ENCODE results near the gene PACRG. TPM values are rescaled to one million over a fixed set of nuclear protein-coding genes. Genes with fewer than 3 reads are reported as not detected.

PACRG gene
- total RNA-seq, 1 experiment from 2014 or later, result not detected

DNA sequence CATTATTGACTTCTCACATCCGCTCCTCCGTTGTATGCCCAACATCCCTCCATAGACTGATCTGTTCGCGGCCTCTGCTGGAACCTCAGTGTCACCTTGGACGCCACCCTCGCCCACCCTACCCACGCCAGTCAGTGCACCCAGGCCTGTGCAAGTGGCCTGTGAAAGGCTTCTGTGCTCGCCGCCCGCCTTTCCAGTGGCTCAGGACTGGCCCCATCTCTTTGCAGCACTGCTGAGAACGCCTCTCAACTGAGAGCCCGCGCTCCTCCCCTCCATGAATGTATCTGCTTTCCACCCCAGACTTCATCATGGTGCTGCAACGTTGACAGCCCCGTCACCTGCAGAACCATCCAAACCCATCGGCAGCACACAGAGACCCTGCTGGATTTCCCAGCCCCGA is 459.4 kb downstream of the PACRG start:
- no peaks in the 10 kb centered on the region for H3K36me3 ChIP-seq (ENCODE audit: control insufficient read depth, insufficient read depth, low read length)
- H3K4me1 Mint-ChIP-seq (ENCODE audit: low read depth, unreplicated experiment), result no peaks in the 10 kb centered on the region
- BruUV-seq (replicated peaks), result no TSS peak
- peaks cover 12% of the 10 kb centered on the region for H3K9me3 Mint-ChIP-seq (ENCODE audit: unreplicated experiment)
- no peaks in the 10 kb centered on the region for H3K9me3 ChIP-seq
- H3K4me3 ChIP-seq (ENCODE audit: low read depth, low read length), result no peak overlapping the region
- no peaks in the 10 kb centered on the region for H3K36me3 Mint-ChIP-seq (ENCODE audit: insufficient read depth, unreplicated experiment)
- intact Hi-C loops (cut with micrococcal nuclease; ENCODE audit: unreplicated experiment), result loop anchor here (10.0 kb wide), 1 partner anchor 332 kb away; no protein-coding TSS in a partner anchor
- CTCF ChIA-PET, result no interaction called here
- no peak overlapping the region for H3K27ac Mint-ChIP-seq (ENCODE audit: unreplicated experiment)
- H3K4me3 Mint-ChIP-seq (ENCODE audit: unreplicated experiment), result no peak overlapping the region
- POLR2A ChIA-PET, result no interaction called here
- no peaks in the 10 kb centered on the region for H3K27me3 Mint-ChIP-seq (ENCODE audit: insufficient read depth, unreplicated experiment)
- no peaks in the 10 kb centered on the region for H3K27me3 ChIP-seq (replicated peaks; ENCODE audit: control insufficient read depth, insufficient read depth, low read length)
- H3K4me1 ChIP-seq, result no peaks in the 10 kb centered on the region
- TF ChIP-seq, protein P1, sequence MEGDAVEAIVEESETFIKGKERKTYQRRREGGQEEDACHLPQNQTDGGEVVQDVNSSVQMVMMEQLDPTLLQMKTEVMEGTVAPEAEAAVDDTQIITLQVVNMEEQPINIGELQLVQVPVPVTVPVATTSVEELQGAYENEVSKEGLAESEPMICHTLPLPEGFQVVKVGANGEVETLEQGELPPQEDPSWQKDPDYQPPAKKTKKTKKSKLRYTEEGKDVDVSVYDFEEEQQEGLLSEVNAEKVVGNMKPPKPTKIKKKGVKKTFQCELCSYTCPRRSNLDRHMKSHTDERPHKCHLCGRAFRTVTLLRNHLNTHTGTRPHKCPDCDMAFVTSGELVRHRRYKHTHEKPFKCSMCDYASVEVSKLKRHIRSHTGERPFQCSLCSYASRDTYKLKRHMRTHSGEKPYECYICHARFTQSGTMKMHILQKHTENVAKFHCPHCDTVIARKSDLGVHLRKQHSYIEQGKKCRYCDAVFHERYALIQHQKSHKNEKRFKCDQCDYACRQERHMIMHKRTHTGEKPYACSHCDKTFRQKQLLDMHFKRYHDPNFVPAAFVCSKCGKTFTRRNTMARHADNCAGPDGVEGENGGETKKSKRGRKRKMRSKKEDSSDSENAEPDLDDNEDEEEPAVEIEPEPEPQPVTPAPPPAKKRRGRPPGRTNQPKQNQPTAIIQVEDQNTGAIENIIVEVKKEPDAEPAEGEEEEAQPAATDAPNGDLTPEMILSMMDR (IDR thresholded peaks at IDR 0.05; ENCODE audit: insufficient read depth in 1 of 2, low read depth in 1 of 2, low read length in 1 of 2, severe bottlenecking in 1 of 2, unreplicated experiment in 1 of 2), result no peak
- DNase-seq, result no peak

GRCh38 chr6:163187606-163188005 is 459.8 kb downstream of the PACRG start:
- Histone ChIP-seq H3K4me1 (no peaks in the 10 kb centered on the region), H3K4me3 (ENCODE audit: low read depth, low read length) (no peak overlapping the region), H3K27me3 (replicated peaks; ENCODE audit: control insufficient read depth, insufficient read depth, low read length) (no peaks in the 10 kb centered on the region), H3K36me3 (ENCODE audit: control insufficient read depth, insufficient read depth, low read length) (no peaks in the 10 kb centered on the region), H3K9me3 (no peaks in the 10 kb centered on the region)
- BruUV-seq (replicated peaks), result no TSS peak
- H3K27ac Mint-ChIP-seq (ENCODE audit: unreplicated experiment), result no peak overlapping the region
- H3K27me3 Mint-ChIP-seq (ENCODE audit: insufficient read depth, unreplicated experiment), result peaks cover under 1% of the 10 kb centered on the region
- no peaks in the 10 kb centered on the region for H3K36me3 Mint-ChIP-seq (ENCODE audit: insufficient read depth, unreplicated experiment)
- POLR2A ChIA-PET, result no interaction called here
- H3K4me3 Mint-ChIP-seq (ENCODE audit: unreplicated experiment), result no peak overlapping the region
- peaks cover 7% of the 10 kb centered on the region for H3K9me3 Mint-ChIP-seq (ENCODE audit: unreplicated experiment)
- CTCF ChIA-PET, result no interaction called here
- no peaks in the 10 kb centered on the region for H3K4me1 Mint-ChIP-seq (ENCODE audit: low read depth, unreplicated experiment)
- TF ChIP-seq, protein P1 (IDR thresholded peaks at IDR 0.05; ENCODE audit: insufficient read depth in 1 of 2, low read depth in 1 of 2, low read length in 1 of 2, severe bottlenecking in 1 of 2, unreplicated experiment in 1 of 2), result no peak
- intact Hi-C loops (cut with micrococcal nuclease; ENCODE audit: unreplicated experiment), result loop anchor here (10.0 kb wide), 1 partner anchor 333 kb away; no protein-coding TSS in a partner anchor
- no peak for DNase-seq

DNA sequence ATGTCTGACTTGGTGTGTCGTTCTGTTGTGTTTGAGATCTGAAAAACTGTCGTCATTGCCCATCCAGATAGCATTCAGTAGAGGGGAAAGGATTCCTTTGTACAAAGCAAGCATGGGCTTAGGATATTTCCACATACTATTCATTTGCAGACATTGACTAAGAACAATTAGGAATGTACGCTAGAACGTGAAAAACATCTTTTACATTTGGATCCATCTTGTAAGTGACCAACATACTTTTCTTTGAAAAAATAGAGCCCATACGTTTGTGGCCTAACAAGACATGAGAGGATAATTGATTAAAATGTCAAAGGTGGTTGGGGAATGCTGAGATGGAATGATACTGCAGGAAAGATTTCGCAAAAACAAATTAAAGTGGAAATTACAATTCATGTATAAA is 461.0 kb downstream of the PACRG start:
- Histone ChIP-seq H3K4me3 (ENCODE audit: low read depth, low read length) (no peak overlapping the region), H3K9me3 (no peaks in the 10 kb centered on the region), H3K27me3 (replicated peaks; ENCODE audit: control insufficient read depth, insufficient read depth, low read length) (no peaks in the 10 kb centered on the region), H3K4me1 (no peaks in the 10 kb centered on the region), H3K36me3 (ENCODE audit: control insufficient read depth, insufficient read depth, low read length) (no peaks in the 10 kb centered on the region)
- POLR2A ChIA-PET, result no interaction called here
- CTCF ChIA-PET, result no interaction called here
- Mint-ChIP-seq H3K4me1 (ENCODE audit: low read depth, unreplicated experiment) (no peaks in the 10 kb centered on the region), H3K36me3 (ENCODE audit: insufficient read depth, unreplicated experiment) (no peaks in the 10 kb centered on the region), H3K4me3 (ENCODE audit: unreplicated experiment) (no peak overlapping the region), H3K9me3 (ENCODE audit: unreplicated experiment) (no peaks in the 10 kb centered on the region), H3K27ac (ENCODE audit: unreplicated experiment) (no peak overlapping the region), H3K27me3 (ENCODE audit: insufficient read depth, unreplicated experiment) (peaks cover 3% of the 10 kb centered on the region)
- TF ChIP-seq, protein P1 (IDR thresholded peaks at IDR 0.05; ENCODE audit: insufficient read depth in 1 of 2, low read depth in 1 of 2, low read length in 1 of 2, severe bottlenecking in 1 of 2, unreplicated experiment in 1 of 2), result no peak
- intact Hi-C loops (cut with micrococcal nuclease; ENCODE audit: unreplicated experiment), result loop anchor here (10.0 kb wide), 1 partner anchor 334 kb away; no protein-coding TSS in a partner anchor
- BruUV-seq (replicated peaks), result no TSS peak
- DNase-seq, result no peak

All from Caco-2 (cell line).